ENCODE results near the gene WDR88.

DNA sequence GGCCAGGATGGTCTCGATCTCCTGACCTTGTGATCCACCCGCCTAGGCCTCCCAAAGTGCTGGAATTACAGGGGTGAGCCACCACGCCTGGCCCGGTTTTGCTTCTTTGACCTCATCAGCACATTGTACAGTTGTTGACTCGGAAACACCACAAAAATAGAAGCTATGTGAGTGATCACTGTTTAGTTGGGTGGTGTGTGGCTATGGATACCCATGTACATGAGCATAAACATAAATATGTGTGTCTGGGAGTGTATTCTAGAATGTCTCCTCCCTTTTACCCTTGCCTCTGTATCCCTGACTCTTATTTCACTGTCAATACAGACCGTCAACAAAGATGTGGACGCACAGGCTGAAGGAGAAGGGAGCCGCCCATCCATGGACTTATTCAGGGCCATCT, 14.4 kb upstream of the WDR88 start:
- TF ChIP-seq, protein P1, sequence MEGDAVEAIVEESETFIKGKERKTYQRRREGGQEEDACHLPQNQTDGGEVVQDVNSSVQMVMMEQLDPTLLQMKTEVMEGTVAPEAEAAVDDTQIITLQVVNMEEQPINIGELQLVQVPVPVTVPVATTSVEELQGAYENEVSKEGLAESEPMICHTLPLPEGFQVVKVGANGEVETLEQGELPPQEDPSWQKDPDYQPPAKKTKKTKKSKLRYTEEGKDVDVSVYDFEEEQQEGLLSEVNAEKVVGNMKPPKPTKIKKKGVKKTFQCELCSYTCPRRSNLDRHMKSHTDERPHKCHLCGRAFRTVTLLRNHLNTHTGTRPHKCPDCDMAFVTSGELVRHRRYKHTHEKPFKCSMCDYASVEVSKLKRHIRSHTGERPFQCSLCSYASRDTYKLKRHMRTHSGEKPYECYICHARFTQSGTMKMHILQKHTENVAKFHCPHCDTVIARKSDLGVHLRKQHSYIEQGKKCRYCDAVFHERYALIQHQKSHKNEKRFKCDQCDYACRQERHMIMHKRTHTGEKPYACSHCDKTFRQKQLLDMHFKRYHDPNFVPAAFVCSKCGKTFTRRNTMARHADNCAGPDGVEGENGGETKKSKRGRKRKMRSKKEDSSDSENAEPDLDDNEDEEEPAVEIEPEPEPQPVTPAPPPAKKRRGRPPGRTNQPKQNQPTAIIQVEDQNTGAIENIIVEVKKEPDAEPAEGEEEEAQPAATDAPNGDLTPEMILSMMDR (IDR thresholded peaks at IDR 0.05) = no peak
- TF ChIP-seq EHMT2 (IDR thresholded peaks at IDR 0.05; ENCODE audit: low read depth) = no peak
- no peak for TF ChIP-seq POLR2A (IDR thresholded peaks at IDR 0.05; ENCODE audit: low read length)
- TF ChIP-seq, protein P2, sequence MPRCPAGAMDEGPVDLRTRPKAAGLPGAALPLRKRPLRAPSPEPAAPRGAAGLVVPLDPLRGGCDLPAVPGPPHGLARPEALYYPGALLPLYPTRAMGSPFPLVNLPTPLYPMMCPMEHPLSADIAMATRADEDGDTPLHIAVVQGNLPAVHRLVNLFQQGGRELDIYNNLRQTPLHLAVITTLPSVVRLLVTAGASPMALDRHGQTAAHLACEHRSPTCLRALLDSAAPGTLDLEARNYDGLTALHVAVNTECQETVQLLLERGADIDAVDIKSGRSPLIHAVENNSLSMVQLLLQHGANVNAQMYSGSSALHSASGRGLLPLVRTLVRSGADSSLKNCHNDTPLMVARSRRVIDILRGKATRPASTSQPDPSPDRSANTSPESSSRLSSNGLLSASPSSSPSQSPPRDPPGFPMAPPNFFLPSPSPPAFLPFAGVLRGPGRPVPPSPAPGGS (IDR thresholded peaks at IDR 0.05) = no peak

Data from A549 (cell line).